Small intestine (tissue), 7 donors: ENCODE measurements around the gene N4BP2. TPM values are rescaled to one million over a fixed set of nuclear protein-coding genes. Genes with fewer than 3 reads are reported as not detected.
"Not testable (repeated sequence)": the region's sequence is repeated elsewhere in the genome, so short reads cannot be mapped to it uniquely, and the experiment has no call there.

ENCODE experiments used
- DNase-seq, 2 donors: peaks; one replicate each; pipeline versions ENCODE4 v3.0.0 to v3.0.0-alpha.2; 2013
- FAIRE-seq: peaks from 2 replicates; lab custom pipeline; 2012; peaks lifted over from hg19 to GRCh38; lab: Jason Lieb, UNC
- H3K27ac ChIP-seq, 3 donors: one replicate each; pipeline ENCODE4 v1.5.1; 2013; ENCODE audit warnings: low read length in 2 of 3, mild to moderate bottlenecking in 2 of 3, control low read depth in 1 of 3, inconsistent platforms in 1 of 3, low read depth in 1 of 3, moderate library complexity in 1 of 3
- H3K27me3 ChIP-seq, 3 donors: one replicate each; pipeline ENCODE4 v1.6.1; 2013; ENCODE audit warnings: low read length in 3 of 3, inconsistent platforms in 1 of 3; ENCODE audit not compliant: control insufficient read depth in 3 of 3, insufficient read depth in 3 of 3
- H3K36me3 ChIP-seq, 3 donors: one replicate each; pipeline ENCODE4 v1.6.1; 2013; ENCODE audit warnings: low read length in 3 of 3, inconsistent platforms in 1 of 3, low read depth in 1 of 3, mild to moderate bottlenecking in 1 of 3, moderate library complexity in 1 of 3; ENCODE audit not compliant: control insufficient read depth in 3 of 3, insufficient read depth in 2 of 3
- H3K4me1 ChIP-seq, 3 donors: one replicate each; pipeline ENCODE4 v1.6.1; 2013; ENCODE audit warnings: low read length in 2 of 3, inconsistent platforms in 1 of 3, low read depth in 1 of 3, mild to moderate bottlenecking in 1 of 3, moderate library complexity in 1 of 3; ENCODE audit not compliant: control insufficient read depth in 3 of 3, insufficient read depth in 2 of 3
- H3K4me3 ChIP-seq, 3 donors: one replicate each; pipeline ENCODE4 v1.5.1; 2013; ENCODE audit warnings: low read length in 3 of 3, control low read depth in 1 of 3, inconsistent platforms in 1 of 3, low read depth in 1 of 3, mild to moderate bottlenecking in 1 of 3, moderate library complexity in 1 of 3
- H3K9me3 ChIP-seq, 2 donors: one replicate each; pipeline ENCODE4 v1.6.1; 2013; ENCODE audit warnings: low read depth in 1 of 2, low read length in 1 of 2; ENCODE audit not compliant: control insufficient read depth in 2 of 2, insufficient read depth in 1 of 2
- WGBS, 3 donors: extraction: QIAGEN DNeasy Blood & Tissue Kit; methylation state at CpG; one replicate each; pipeline ENCODE4 v1.1.7; 2013; 5-methylcytosine and 5-hydroxymethylcytosine counted together
- polyA plus RNA-seq, 4 donors: library from polyadenylated mRNA; stranded (reverse) in 3 of 4; unstranded in 1 of 4; fragments of 200-250 nt in 3 of 4; fragments of 120-200 nt in 1 of 4; gene quantifications; one replicate each; pipeline versions ENCODE4 v1.2.1 to v1.2.3, GENCODE V29; 2013
- donor health status: healthy with polysubstance abuse.
- donor health status: control.
- donor health status: control.
- donor health status: Bipolar disorder and iron deficiency.
- donor health status: healthy.

N4BP2 gene
- polyA plus RNA-seq, 4 donors = 1.1 to 18.3 (median 1.6) TPM

- not testable (repeated sequence) for H3K9me3 ChIP-seq, H3K4me3 ChIP-seq, FAIRE-seq, DNase-seq, H3K27me3 ChIP-seq, H3K27ac ChIP-seq, H3K4me1 ChIP-seq
- peaks cover 0 to 33% (median 2%) of the 10 kb centered on the region in 3 donors for H3K36me3 ChIP-seq
- WGBS, 3 donors = 95 to 99% (median 97%) methylated on average over 4 of the region's 4 CpGs
These were observed 50.5 kb downstream of the N4BP2 start for GRCh38 chr4:40107150-40107549.

- Histone ChIP-seq H3K36me3 (peaks cover 0 to 30% (median 2%) of the 10 kb centered on the region in 3 donors), H3K27ac (no peak overlapping the region), H3K4me3 (no peak overlapping the region), H3K9me3 (no peaks in the 10 kb centered on the region), H3K4me1 (no peaks in the 10 kb centered on the region), H3K27me3 (no peaks in the 10 kb centered on the region)
- FAIRE-seq (peak; percentile 61), DNase-seq (no peak)
- WGBS, 3 donors = 97 to 100% (median 97%) methylated on average over 3 of the region's 3 CpGs
These were observed 55.6 kb downstream of the N4BP2 start for GRCh38 chr4:40112027-40112792.

GRCh38 chr4:40114206-40114605 is 57.6 kb downstream of the N4BP2 start:
- H3K4me3 ChIP-seq = no peak overlapping the region
- H3K36me3 ChIP-seq = peaks cover 0 to 23% (median 0%) of the 10 kb centered on the region in 3 donors
- no peaks in the 10 kb centered on the region for H3K9me3 ChIP-seq
- no peak overlapping the region for H3K27ac ChIP-seq
- FAIRE-seq = no peak
- H3K27me3 ChIP-seq = no peaks in the 10 kb centered on the region
- no peaks in the 10 kb centered on the region for H3K4me1 ChIP-seq
- WGBS, 3 donors = 78 to 100% (median 97%) methylated on average over 1 of the region's 1 CpG
- DNase-seq = no peak

GRCh38 chr4:40118861-40119260 is 62.2 kb downstream of the N4BP2 start:
- WGBS, 3 donors = 86 to 97% (median 94%) methylated on average over 1 of the region's 1 CpG
- no peak for FAIRE-seq
- DNase-seq = no peak
- H3K36me3 ChIP-seq = peaks cover 0 to 10% (median 1%) of the 10 kb centered on the region in 3 donors
- no peak overlapping the region for H3K4me3 ChIP-seq
- no peaks in the 10 kb centered on the region for H3K27me3 ChIP-seq
- H3K27ac ChIP-seq = no peak overlapping the region
- H3K4me1 ChIP-seq = no peaks in the 10 kb centered on the region
- no peaks in the 10 kb centered on the region for H3K9me3 ChIP-seq

GRCh38 chr4:40119344-40119743 is 62.7 kb downstream of the N4BP2 start:
- no peak for FAIRE-seq
- 90 to 93% (median 92%) methylated on average over 3 of the region's 3 CpGs for WGBS, 3 donors

GRCh38 chr4:40121515-40121914 is 64.9 kb downstream of the N4BP2 start:
- Histone ChIP-seq H3K4me3 (no peak overlapping the region), H3K27me3 (no peaks in the 10 kb centered on the region), H3K9me3 (no peaks in the 10 kb centered on the region), H3K4me1 (no peaks in the 10 kb centered on the region), H3K27ac (no peak overlapping the region), H3K36me3 (peaks cover 0 to 7% (median 1%) of the 10 kb centered on the region in 3 donors)
- WGBS, 3 donors = 60 to 86% (median 84%) methylated on average over 4 of the region's 4 CpGs
- FAIRE-seq = no peak
- DNase-seq = peak in 1 of 2 donors; percentile 5

More at GRCh38 chr4:40119344-40119743, 62.7 kb downstream of the N4BP2 start:
- H3K4me1 ChIP-seq = no peaks in the 10 kb centered on the region
- peaks cover 0 to 10% (median 1%) of the 10 kb centered on the region in 3 donors for H3K36me3 ChIP-seq
- H3K27ac ChIP-seq = no peak overlapping the region
- no peak for DNase-seq
- H3K9me3 ChIP-seq = no peaks in the 10 kb centered on the region
- no peak overlapping the region for H3K4me3 ChIP-seq
- no peaks in the 10 kb centered on the region for H3K27me3 ChIP-seq

- DNase-seq (no peak), FAIRE-seq (no peak)
- Histone ChIP-seq H3K27me3 (no peaks in the 10 kb centered on the region), H3K4me3 (no peak overlapping the region), H3K27ac (no peak overlapping the region), H3K4me1 (no peaks in the 10 kb centered on the region), H3K36me3 (peaks cover 0 to 20% (median 1%) of the 10 kb centered on the region in 3 donors), H3K9me3 (no peaks in the 10 kb centered on the region)
- 91 to 100% (median 100%) methylated on average over 1 of the region's 1 CpG for WGBS, 3 donors
These were observed 66.3 kb downstream of the N4BP2 start for GRCh38 chr4:40122941-40123340.

GRCh38 chr4:40124690-40125089 is 68.0 kb downstream of the N4BP2 start:
- DNase-seq (peak in 1 of 2 donors; percentile 39), FAIRE-seq (no peak)
- Histone ChIP-seq H3K4me1 (no peaks in the 10 kb centered on the region), H3K9me3 (no peaks in the 10 kb centered on the region), H3K27ac (peak overlapping the region in 1 of 3 donors; percentile 90), H3K36me3 (peaks cover 0 to 27% (median 1%) of the 10 kb centered on the region in 3 donors), H3K4me3 (no peak overlapping the region), H3K27me3 (no peaks in the 10 kb centered on the region)
